Lung (tissue), 12 donors: ENCODE results near the gene USP17L28. TPM values are rescaled to one million over a fixed set of nuclear protein-coding genes. Genes with fewer than 3 reads are reported as not detected.
"Not testable (repeated sequence)": the region's sequence is repeated elsewhere in the genome, so short reads cannot be mapped to it uniquely, and the experiment has no call there.

Source experiments
- ATAC-seq: fragments of 200-7000 bp; cut with Tn5 transposase; one replicate; pipeline ENCODE4 v1.9.1; 2020; ENCODE audit warnings: moderate number of reproducible peaks; ENCODE audit not compliant: insufficient read depth, low FRiP score
- DNase-seq, 3 donors: peaks; one replicate each; pipeline ENCODE4 v3.0.0-alpha.2; 2013 to 2017
- H3K27ac ChIP-seq, 2 donors: one replicate each; pipeline ENCODE4 v1.5.1; 2013; ENCODE audit warnings: mild to moderate bottlenecking in 2 of 2, moderate library complexity in 2 of 2, control low read depth in 1 of 2, inconsistent platforms in 1 of 2, low read depth in 1 of 2, low read length in 1 of 2
- H3K27me3 ChIP-seq, 3 donors: one replicate each; pipeline ENCODE4 v1.5.1; 2013; ENCODE audit warnings: low read length in 2 of 3; ENCODE audit not compliant: control insufficient read depth in 3 of 3, insufficient read depth in 3 of 3
- H3K36me3 ChIP-seq, 4 donors: one replicate each; pipeline ENCODE4 v1.5.1; 2013; ENCODE audit warnings: low read length in 4 of 4, mild to moderate bottlenecking in 1 of 4, moderate library complexity in 1 of 4; ENCODE audit not compliant: control insufficient read depth in 4 of 4, insufficient read depth in 4 of 4
- H3K4me1 ChIP-seq, 5 donors: one replicate each; pipeline ENCODE4 v1.5.1; 2013; ENCODE audit warnings: low read length in 5 of 5, mild to moderate bottlenecking in 2 of 5, moderate library complexity in 1 of 5; ENCODE audit not compliant: control insufficient read depth in 5 of 5, insufficient read depth in 5 of 5
- H3K4me3 ChIP-seq: one replicate; pipeline ENCODE4 v1.5.1; 2013; ENCODE audit warnings: mild to moderate bottlenecking, control low read depth, moderate library complexity
- H3K9ac ChIP-seq, 2 donors: one replicate each; pipeline ENCODE4 v1.5.1; 2013; ENCODE audit warnings: low read length in 2 of 2, control low read depth in 1 of 2; ENCODE audit not compliant: insufficient read depth in 1 of 2
- H3K9me3 ChIP-seq, 4 donors: one replicate each; pipeline ENCODE4 v1.5.1; 2013; ENCODE audit warnings: low read length in 3 of 4, mild to moderate bottlenecking in 1 of 4, moderate library complexity in 1 of 4; ENCODE audit not compliant: control insufficient read depth in 4 of 4, insufficient read depth in 3 of 4
- WGBS, 2 donors: extraction: QIAGEN DNeasy Blood & Tissue Kit; methylation state at CpG; one replicate each; pipeline ENCODE4 v1.1.7; 2013; 5-methylcytosine and 5-hydroxymethylcytosine counted together
- polyA plus RNA-seq, 2 donors: library from polyadenylated mRNA; stranded (reverse); fragments of 200-250 nt; gene quantifications; one replicate each; pipeline ENCODE4 v1.2.1, GENCODE V29; 2013
- total RNA-seq, 2 donors: library from RNA; depleted of rRNA in 1 of 2; stranded (reverse); fragments of >200 nt in 1 of 2; gene quantifications; one replicate each; pipeline ENCODE4 v1.2.1, GENCODE V29; 2014 to 2021
- TF ChIP-seq, protein P1 (sequence below): IDR thresholded peaks from 2 replicates; pipeline ENCODE4 v1.5.1; 2012; ENCODE audit warnings: mild to moderate bottlenecking; ENCODE audit errors: control extremely low read depth, extremely low read depth
- donor health status: control.
- donor health status: control.
- donor health status: Bipolar disorder and iron deficiency.
- donor health status: healthy.
- donor health status: DM: yes; HTN: yes; CAD: no.

USP17L28 gene
- total and polyA plus RNA-seq, 4 donors = not detected

GRCh38 chr4:9353338-9353737 is 4.6 kb downstream of the USP17L28 start, which contains the start of gene USP17L29:
Gene USP17L29, plus strand, starts transcription at chr4:9353638. Its CDS starts 0 bp downstream, at chr4:9353638.
- not testable (repeated sequence) for H3K27ac ChIP-seq, H3K4me1 ChIP-seq, H3K9me3 ChIP-seq, H3K9ac ChIP-seq, DNase-seq, ATAC-seq, H3K27me3 ChIP-seq, H3K4me3 ChIP-seq, H3K36me3 ChIP-seq
- no CpG with 5 or more reads among the region's 15 CpGs for WGBS, 2 donors

- not testable (repeated sequence) for H3K27me3 ChIP-seq, H3K4me1 ChIP-seq, H3K9me3 ChIP-seq, H3K27ac ChIP-seq, H3K4me3 ChIP-seq, DNase-seq, H3K36me3 ChIP-seq, ATAC-seq, H3K9ac ChIP-seq
- WGBS, 2 donors = no CpG with 5 or more reads among the region's 15 CpGs
Observed at GRCh38 chr4:9362829-9363228, 14.1 kb downstream of the USP17L28 start, which contains the start of gene USP17L30. Gene USP17L30, plus strand, starts transcription at chr4:9363129. Its CDS starts 0 bp downstream, at chr4:9363129.

GRCh38 chr4:9379881-9380280 is 31.2 kb downstream of the USP17L28 start:
- H3K36me3 ChIP-seq, H3K9ac ChIP-seq, ATAC-seq, DNase-seq, H3K9me3 ChIP-seq, H3K4me1 ChIP-seq, H3K27me3 ChIP-seq, H3K4me3 ChIP-seq, H3K27ac ChIP-seq: not testable (repeated sequence)
- 21 to 39% methylated on average over 1 of the region's 1 CpG for whole genome bisulfite sequencing, 2 donors

- not testable (repeated sequence) for H3K9ac ChIP-seq, H3K9me3 ChIP-seq, ATAC-seq, H3K27ac ChIP-seq, H3K36me3 ChIP-seq, H3K4me3 ChIP-seq, H3K4me1 ChIP-seq, H3K27me3 ChIP-seq
- peak; percentile 6 to 15 (median 13) for DNase-seq
- 29 to 32% methylated on average over 29 to 36 of the region's 36 CpGs for WGBS, 2 donors
Observed at GRCh38 chr4:9381012-9381534, 32.4 kb downstream of the USP17L28 start.

GRCh38 chr4:9384126-9384525 is 35.4 kb downstream of the USP17L28 start:
- H3K9me3 ChIP-seq = no peaks in the 10 kb centered on the region
- no peaks in the 10 kb centered on the region for H3K27me3 ChIP-seq
- H3K27ac ChIP-seq = no peak overlapping the region
- H3K4me3 ChIP-seq = no peak overlapping the region
- no peak for DNase-seq
- ATAC-seq = no peak
- WGBS, 2 donors = 91 to 93% methylated on average over 1 of the region's 1 CpG
- peaks cover 0 to 2% (median 0%) of the 10 kb centered on the region in 5 donors for H3K4me1 ChIP-seq
- H3K36me3 ChIP-seq = no peaks in the 10 kb centered on the region
- TF ChIP-seq, protein P1, sequence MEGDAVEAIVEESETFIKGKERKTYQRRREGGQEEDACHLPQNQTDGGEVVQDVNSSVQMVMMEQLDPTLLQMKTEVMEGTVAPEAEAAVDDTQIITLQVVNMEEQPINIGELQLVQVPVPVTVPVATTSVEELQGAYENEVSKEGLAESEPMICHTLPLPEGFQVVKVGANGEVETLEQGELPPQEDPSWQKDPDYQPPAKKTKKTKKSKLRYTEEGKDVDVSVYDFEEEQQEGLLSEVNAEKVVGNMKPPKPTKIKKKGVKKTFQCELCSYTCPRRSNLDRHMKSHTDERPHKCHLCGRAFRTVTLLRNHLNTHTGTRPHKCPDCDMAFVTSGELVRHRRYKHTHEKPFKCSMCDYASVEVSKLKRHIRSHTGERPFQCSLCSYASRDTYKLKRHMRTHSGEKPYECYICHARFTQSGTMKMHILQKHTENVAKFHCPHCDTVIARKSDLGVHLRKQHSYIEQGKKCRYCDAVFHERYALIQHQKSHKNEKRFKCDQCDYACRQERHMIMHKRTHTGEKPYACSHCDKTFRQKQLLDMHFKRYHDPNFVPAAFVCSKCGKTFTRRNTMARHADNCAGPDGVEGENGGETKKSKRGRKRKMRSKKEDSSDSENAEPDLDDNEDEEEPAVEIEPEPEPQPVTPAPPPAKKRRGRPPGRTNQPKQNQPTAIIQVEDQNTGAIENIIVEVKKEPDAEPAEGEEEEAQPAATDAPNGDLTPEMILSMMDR = no peak
- H3K9ac ChIP-seq = no peak overlapping the region

GRCh38 chr4:9389001-9389400 is 40.3 kb downstream of the USP17L28 start:
- H3K9me3 ChIP-seq, H3K4me1 ChIP-seq, H3K27me3 ChIP-seq, H3K36me3 ChIP-seq, H3K4me3 ChIP-seq, ATAC-seq, DNase-seq, H3K9ac ChIP-seq, H3K27ac ChIP-seq: not testable (repeated sequence)
- WGBS, 2 donors = 19 to 23% methylated on average over 2 of the region's 2 CpGs
